ENCODE data around the gene TPCN1. TPM values are rescaled to one million over a fixed set of nuclear protein-coding genes. Genes with fewer than 3 reads are reported as not detected.

Gene TPCN1
- total RNA-seq, 1 experiment from 2014 or later = 43.0 TPM

- H3K4me3 Mint-ChIP-seq (ENCODE audit: unreplicated experiment) = no peak overlapping the region
- TF ChIP-seq CTCF (IDR thresholded peaks at IDR 0.05; ENCODE audit: unreplicated experiment) = no peak
- no peak for DNase-seq (ENCODE audit: unreplicated experiment)
- H3K9me3 Mint-ChIP-seq (ENCODE audit: unreplicated experiment) = no peaks in the 10 kb centered on the region
- intact Hi-C loops (cut with micrococcal nuclease) = no loop called here
- peaks cover 33% of the 10 kb centered on the region for H3K4me1 Mint-ChIP-seq (ENCODE audit: insufficient read depth, unreplicated experiment)
- H3K27ac Mint-ChIP-seq (ENCODE audit: low read depth, unreplicated experiment) = peak overlapping the region; percentile 71
- BruUV-seq (replicated peaks) = no TSS peak
- no peaks in the 10 kb centered on the region for H3K27me3 Mint-ChIP-seq (ENCODE audit: insufficient read depth, unreplicated experiment)
- peaks cover 59% of the 10 kb centered on the region for H3K36me3 Mint-ChIP-seq (ENCODE audit: insufficient read depth, unreplicated experiment)
- POLR2A ChIA-PET = interaction anchor here (0.7 to 14.2 kb wide), 2 partner anchors 11 to 302 kb away, joined by 3 to 237 read pairs; partner anchors contain the start of gene TPCN1
- CTCF ChIA-PET = no interaction called here
Observed at GRCh38 chr12:113237748-113238147, 16.5 kb downstream of the TPCN1 start.

- intact Hi-C loops (cut with micrococcal nuclease) = no loop called here
- H3K27me3 Mint-ChIP-seq (ENCODE audit: insufficient read depth, unreplicated experiment) = no peaks in the 10 kb centered on the region
- no TSS peak for BruUV-seq (replicated peaks)
- H3K4me1 Mint-ChIP-seq (ENCODE audit: insufficient read depth, unreplicated experiment) = peaks cover 35% of the 10 kb centered on the region
- no peak for TF ChIP-seq CTCF (IDR thresholded peaks at IDR 0.05; ENCODE audit: unreplicated experiment)
- DNase-seq (ENCODE audit: unreplicated experiment) = no peak
- POLR2A ChIA-PET = interaction anchor here (14.2 kb wide), 1 partner anchor 12 kb away, joined by 237 read pairs; the partner anchor contains the start of gene TPCN1
- peaks cover 53% of the 10 kb centered on the region for H3K36me3 Mint-ChIP-seq (ENCODE audit: insufficient read depth, unreplicated experiment)
- CTCF ChIA-PET = interaction anchor here (0.5 to 0.7 kb wide), 3 partner anchors 41 to 190 kb away, joined by 3 read pairs; no protein-coding TSS in a partner anchor
- H3K27ac Mint-ChIP-seq (ENCODE audit: low read depth, unreplicated experiment) = peak overlapping the region; percentile 95
- H3K4me3 Mint-ChIP-seq (ENCODE audit: unreplicated experiment) = no peak overlapping the region
- H3K9me3 Mint-ChIP-seq (ENCODE audit: unreplicated experiment) = no peaks in the 10 kb centered on the region
Observed at GRCh38 chr12:113238309-113238708, 17.0 kb downstream of the TPCN1 start.

- POLR2A ChIA-PET = interaction anchor here (0.9 to 14.2 kb wide), 3 partner anchors 13 to 54 kb away, joined by 3 to 237 read pairs (median 5); partner anchors contain the start of genes DDX54, RITA1 and TPCN1
- Mint-ChIP-seq H3K27ac (ENCODE audit: low read depth, unreplicated experiment) (peak overlapping the region; percentile 95), H3K4me3 (ENCODE audit: unreplicated experiment) (no peak overlapping the region), H3K9me3 (ENCODE audit: unreplicated experiment) (no peaks in the 10 kb centered on the region), H3K36me3 (ENCODE audit: insufficient read depth, unreplicated experiment) (peaks cover 49% of the 10 kb centered on the region), H3K27me3 (ENCODE audit: insufficient read depth, unreplicated experiment) (no peaks in the 10 kb centered on the region), H3K4me1 (ENCODE audit: insufficient read depth, unreplicated experiment) (peaks cover 43% of the 10 kb centered on the region)
- intact Hi-C loops (cut with micrococcal nuclease) = no loop called here
- CTCF ChIA-PET = interaction anchor here (0.6 to 1.2 kb wide), 3 partner anchors 9 to 758 kb away, joined by 3 read pairs; no protein-coding TSS in a partner anchor
- DNase-seq (ENCODE audit: unreplicated experiment) = no peak
- BruUV-seq (replicated peaks) = no TSS peak
- no peak for TF ChIP-seq CTCF (IDR thresholded peaks at IDR 0.05; ENCODE audit: unreplicated experiment)
Observed at GRCh38 chr12:113239288-113239771, 18.1 kb downstream of the TPCN1 start.

- H3K36me3 Mint-ChIP-seq (ENCODE audit: insufficient read depth, unreplicated experiment) = peaks cover 49% of the 10 kb centered on the region
- no peak overlapping the region for H3K4me3 Mint-ChIP-seq (ENCODE audit: unreplicated experiment)
- no peaks in the 10 kb centered on the region for H3K27me3 Mint-ChIP-seq (ENCODE audit: insufficient read depth, unreplicated experiment)
- TF ChIP-seq CTCF (IDR thresholded peaks at IDR 0.05; ENCODE audit: unreplicated experiment) = no peak
- intact Hi-C loops (cut with micrococcal nuclease) = no loop called here
- no peaks in the 10 kb centered on the region for H3K9me3 Mint-ChIP-seq (ENCODE audit: unreplicated experiment)
- ChIA-PET POLR2A (interaction anchor here (0.9 to 14.2 kb wide), 3 partner anchors 13 to 54 kb away, joined by 3 to 237 read pairs (median 5); partner anchors contain the start of genes DDX54, RITA1 and TPCN1), CTCF (interaction anchor here (0.6 to 1.2 kb wide), 2 partner anchors 10 to 51 kb away, joined by 3 read pairs; no protein-coding TSS in a partner anchor)
- BruUV-seq (replicated peaks) = no TSS peak
- no peak for DNase-seq (ENCODE audit: unreplicated experiment)
- H3K4me1 Mint-ChIP-seq (ENCODE audit: insufficient read depth, unreplicated experiment) = peaks cover 48% of the 10 kb centered on the region
- peak overlapping the region; percentile 95 for H3K27ac Mint-ChIP-seq (ENCODE audit: low read depth, unreplicated experiment)
Observed at GRCh38 chr12:113239811-113240331, 18.6 kb downstream of the TPCN1 start.
